Hindlimb muscle (tissue), 1 donor: ENCODE measurements around the gene PCDHGA1. TPM values are rescaled to one million over a fixed set of nuclear protein-coding genes. Genes with fewer than 3 reads are reported as not detected.
"Not testable (repeated sequence)": the region's sequence is repeated elsewhere in the genome, so short reads cannot be mapped to it uniquely, and the experiment has no call there.

Experiments used
- DNase-seq: peaks from one replicate; pipeline ENCODE4 v3.0.0-alpha.2; 2013
- polyA plus RNA-seq: library from polyadenylated mRNA; unstranded; fragments of 120-200 nt; gene quantifications from one replicate; pipeline ENCODE4 v1.2.1, GENCODE V29; 2013; ENCODE audit not compliant: insufficient read length

The PCDHGA1 gene
- polyA plus RNA-seq, 1 donor = 0.77 TPM

DNA sequence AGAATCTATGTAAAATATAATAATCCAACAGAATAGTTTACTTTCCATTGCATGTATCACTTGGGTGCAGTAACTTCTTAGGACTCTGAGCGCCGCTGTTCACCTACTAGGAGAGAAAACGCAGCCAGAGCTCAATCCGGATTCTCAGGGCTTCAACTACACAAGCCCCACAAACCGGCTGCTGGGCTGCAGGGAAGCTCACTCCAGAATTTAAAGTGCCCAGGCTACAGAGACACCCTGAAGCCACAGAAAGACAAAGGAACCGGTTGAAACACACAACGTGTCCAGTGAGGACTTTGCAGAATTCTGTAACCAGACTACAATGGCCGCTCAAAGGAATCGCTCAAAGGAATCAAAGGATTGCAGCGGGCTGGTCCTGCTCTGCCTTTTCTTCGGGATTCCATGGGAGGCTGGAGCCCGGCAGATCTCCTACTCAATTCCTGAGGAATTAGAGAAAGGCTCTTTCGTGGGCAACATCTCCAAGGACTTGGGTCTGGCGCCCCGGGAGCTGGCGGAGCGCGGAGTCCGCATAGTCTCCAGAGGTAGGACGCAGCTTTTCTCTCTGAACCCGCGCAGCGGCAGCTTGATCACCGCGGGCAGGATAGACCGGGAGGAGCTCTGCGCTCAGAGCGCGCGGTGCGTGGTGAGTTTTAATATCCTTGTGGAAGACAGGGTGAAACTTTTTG is 82.7 kb downstream of the PCDHGA1 start, which contains the start of gene PCDHGA10:
PCDHGA10 (plus strand) TSS at position 134 of the 686 bp plus-strand sequence; CDS start at position 323, 189 bp downstream.
- DNase-seq = peak; percentile 22

DNA sequence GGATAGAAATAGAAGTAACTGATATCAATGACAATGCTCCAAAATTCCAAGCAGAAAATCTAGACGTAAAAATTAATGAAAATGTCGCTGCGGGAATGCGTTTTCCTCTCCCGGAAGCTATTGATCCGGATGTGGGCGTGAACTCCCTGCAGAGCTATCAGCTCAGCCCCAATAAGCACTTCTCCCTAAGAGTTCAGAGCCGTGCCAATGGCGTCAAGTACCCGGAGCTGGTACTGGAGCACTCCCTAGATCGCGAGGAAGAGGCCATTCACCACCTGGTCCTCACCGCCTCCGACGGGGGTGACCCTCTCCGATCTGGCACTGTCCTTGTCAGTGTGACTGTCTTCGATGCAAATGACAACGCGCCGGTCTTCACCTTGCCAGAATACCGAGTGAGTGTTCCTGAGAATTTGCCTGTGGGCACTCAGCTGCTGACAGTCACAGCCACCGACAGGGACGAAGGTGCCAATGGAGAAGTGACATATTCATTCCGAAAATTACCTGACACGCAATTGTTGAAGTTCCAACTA is 83.3 kb downstream of the PCDHGA1 start:
- no peak for DNase-seq

DNA sequence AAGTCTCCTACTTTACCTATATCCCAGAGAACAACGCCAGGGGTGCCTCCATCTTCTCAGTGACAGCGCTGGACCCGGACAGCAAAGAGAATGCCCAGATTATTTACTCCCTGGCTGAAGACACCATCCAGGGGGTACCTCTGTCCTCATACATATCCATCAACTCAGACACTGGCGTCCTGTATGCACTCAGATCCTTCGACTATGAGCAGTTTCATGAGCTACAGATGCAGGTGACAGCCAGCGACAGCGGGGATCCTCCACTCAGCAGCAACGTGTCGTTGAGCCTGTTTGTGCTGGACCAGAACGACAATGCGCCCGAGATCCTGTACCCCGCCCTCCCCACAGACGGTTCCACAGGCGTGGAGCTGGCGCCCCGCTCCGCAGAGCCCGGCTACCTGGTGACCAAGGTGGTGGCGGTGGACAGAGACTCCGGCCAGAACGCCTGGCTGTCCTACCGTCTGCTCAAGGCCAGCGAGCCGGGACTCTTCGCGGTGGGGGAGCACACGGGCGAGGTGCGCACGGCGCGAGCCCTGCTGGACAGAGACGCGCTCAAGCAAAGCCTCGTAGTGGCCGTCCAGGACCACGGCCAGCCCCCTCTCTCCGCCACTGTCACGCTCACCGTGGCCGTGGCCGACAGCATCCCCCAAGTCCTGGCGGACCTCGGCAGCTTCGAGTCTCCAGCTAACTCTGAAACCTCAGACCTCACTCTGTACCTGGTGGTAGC is 84.4 kb downstream of the PCDHGA1 start:
- DNase-seq = not testable (repeated sequence)

DNA sequence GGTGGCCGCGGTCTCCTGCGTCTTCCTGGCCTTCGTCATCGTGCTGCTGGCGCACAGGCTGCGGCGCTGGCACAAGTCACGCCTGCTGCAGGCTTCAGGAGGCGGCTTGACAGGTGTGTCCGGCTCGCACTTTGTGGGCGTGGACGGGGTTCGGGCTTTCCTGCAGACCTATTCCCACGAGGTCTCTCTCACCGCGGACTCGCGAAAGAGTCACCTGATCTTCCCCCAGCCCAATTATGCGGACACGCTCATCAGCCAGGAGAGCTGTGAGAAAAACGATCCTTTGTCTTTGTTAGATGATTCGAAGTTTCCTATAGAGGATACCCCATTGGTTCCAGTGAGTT is 84.9 kb downstream of the PCDHGA1 start:
- not testable (repeated sequence) for DNase-seq

DNA sequence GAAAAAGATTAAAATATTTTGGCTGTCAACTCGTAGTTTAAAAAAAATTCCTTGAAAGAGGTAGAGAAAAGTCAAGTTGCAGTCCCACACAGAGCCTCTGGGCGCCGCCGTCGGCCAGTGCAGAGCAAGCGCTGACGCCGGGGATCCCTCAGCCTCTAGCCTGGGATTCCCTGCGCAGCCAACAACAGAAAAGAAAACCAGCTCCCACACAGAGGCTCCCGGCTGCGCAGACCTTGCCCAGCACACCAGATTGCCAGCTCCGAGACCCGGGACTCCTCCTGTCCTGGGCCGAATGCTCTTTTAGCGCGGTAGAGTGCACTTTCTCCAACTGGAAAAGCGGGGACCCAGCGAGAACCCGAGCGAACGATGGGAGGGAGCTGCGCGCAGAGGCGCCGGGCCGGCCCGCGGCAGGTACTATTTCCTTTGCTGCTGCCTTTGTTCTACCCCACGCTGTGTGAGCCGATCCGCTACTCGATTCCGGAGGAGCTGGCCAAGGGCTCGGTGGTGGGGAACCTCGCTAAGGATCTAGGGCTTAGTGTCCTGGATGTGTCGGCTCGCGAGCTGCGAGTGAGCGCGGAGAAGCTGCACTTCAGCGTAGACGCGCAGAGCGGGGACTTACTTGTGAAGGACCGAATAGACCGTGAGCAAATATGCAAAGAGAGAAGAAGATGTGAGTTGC is 87.3 kb downstream of the PCDHGA1 start, which contains the start of gene PCDHGB7:
PCDHGB7 (plus strand) TSS at position 184 of the 679 bp plus-strand sequence; CDS start at position 367, 183 bp downstream.
- peak; percentile 35 for DNase-seq

DNA sequence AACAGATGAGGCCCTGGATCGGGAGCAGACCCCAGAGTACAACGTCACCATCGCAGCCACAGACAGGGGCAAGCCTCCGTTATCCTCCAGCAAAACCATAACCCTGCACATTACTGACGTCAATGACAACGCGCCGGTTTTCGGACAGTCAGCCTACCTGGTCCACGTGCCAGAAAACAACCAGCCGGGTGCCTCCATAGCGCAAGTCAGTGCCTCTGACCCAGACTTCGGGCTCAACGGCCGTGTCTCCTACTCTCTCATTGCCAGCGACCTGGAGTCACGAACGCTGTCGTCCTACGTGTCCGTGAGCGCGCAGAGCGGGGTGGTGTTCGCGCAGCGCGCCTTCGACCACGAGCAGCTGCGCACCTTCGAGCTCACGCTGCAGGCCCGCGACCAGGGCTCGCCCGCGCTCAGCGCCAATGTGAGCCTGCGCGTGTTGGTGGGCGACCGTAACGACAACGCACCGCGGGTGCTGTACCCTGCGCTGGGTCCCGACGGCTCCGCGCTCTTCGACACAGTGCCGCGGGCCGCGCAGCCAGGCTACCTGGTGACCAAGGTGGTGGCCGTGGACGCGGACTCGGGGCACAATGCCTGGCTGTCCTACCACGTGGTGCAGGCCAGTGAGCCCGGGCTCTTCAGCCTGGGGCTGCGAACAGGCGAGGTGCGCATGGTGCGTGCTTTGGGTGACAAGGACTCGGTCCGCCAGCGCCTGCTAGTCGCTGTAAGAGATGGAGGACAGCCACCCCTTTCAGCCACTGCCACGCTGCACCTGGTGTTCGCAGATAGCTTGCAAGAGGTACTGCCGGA is 89.0 kb downstream of the PCDHGA1 start:
- no peak for DNase-seq

DNA sequence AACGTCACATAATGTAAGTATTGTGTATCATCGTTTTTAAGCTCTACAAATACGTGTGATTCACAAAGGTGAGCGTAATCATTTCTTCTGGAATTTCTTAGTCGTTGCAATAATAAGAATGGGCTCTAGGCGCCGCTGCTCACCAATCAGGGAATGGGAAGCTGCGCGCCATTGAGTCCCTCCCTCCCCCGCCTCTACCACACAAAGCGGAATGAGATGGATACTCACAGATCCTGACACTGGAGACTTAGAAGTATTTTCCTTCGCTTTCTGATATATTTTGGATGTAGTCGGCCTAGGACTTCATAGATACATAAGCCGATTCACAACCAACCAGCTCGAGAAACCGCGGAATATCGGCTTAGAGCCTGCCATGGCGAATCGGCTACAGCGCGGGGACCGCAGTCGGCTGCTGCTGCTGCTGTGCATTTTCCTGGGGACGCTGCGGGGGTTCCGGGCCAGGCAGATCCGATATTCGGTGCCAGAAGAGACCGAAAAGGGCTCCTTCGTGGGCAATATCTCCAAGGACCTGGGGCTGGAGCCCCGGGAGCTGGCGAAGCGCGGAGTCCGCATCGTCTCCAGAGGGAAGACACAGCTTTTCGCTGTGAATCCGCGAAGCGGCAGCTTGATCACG is 90.7 kb downstream of the PCDHGA1 start, which contains the start of gene PCDHGA11:
PCDHGA11 (plus strand) TSS at position 197 of the 634 bp plus-strand sequence; CDS start at position 374, 177 bp downstream.
- peak; percentile 19 for DNase-seq

DNA sequence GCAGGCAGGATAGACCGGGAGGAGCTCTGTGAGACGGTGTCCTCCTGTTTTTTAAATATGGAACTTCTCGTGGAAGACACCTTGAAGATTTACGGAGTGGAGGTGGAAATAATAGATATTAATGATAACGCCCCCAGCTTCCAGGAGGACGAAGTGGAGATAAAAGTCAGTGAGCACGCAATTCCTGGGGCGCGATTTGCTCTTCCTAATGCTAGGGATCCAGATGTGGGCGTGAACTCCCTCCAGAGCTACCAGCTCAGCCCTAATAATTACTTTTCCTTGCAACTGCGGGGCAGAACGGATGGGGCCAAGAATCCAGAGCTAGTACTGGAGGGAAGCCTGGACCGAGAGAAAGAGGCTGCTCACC is 91.2 kb downstream of the PCDHGA1 start:
- DNase-seq = no peak

DNA sequence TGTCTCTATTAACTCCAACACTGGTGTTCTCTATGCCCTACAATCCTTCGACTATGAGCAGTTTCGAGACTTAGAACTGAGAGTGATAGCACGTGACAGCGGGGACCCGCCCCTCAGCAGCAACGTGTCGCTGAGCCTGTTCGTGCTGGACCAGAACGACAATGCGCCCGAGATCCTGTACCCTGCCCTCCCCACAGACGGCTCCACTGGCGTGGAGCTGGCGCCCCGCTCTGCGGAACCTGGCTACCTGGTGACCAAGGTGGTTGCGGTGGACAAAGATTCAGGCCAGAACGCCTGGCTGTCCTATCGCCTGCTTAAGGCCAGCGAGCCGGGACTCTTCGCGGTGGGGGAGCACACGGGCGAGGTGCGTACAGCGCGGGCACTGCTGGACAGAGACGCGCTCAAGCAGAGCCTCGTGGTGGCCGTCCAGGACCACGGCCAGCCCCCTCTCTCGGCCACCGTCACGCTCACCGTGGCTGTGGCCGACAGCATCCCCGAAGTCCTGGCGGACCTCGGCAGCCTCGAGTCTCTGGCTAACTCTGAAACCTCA is 92.5 kb downstream of the PCDHGA1 start:
- DNase-seq = no peak

DNA sequence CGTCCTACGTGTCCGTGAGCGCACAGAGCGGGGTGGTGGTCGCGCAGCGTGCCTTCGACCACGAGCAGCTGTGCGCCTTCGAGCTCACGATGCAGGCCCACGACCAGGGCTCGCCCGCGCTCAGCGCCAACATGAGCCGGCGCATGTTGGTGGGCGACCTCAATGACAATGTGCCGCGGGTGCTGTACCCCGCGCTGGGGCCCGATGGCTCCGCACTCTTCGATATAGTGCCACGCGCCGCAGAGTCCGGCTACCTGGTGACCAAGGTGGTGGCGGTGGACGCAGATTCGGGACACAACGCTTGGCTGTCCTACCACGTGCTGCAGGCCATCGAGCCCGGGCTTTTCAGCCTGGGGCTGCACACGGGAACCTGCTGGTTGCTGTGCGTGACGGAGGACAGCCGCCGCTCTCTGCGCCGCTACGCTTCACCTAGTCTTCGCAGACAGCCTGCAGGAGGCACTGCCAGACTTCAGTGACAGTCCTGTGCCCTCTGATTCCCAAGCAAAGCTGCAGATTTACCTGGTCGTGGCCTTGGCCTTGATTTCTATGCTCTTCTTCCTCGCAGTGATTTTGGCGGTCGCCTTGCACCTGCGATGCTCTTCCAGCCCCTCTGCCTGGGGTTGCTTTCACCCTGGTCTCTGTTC is 97.6 kb downstream of the PCDHGA1 start:
- DNase-seq = no peak

DNA sequence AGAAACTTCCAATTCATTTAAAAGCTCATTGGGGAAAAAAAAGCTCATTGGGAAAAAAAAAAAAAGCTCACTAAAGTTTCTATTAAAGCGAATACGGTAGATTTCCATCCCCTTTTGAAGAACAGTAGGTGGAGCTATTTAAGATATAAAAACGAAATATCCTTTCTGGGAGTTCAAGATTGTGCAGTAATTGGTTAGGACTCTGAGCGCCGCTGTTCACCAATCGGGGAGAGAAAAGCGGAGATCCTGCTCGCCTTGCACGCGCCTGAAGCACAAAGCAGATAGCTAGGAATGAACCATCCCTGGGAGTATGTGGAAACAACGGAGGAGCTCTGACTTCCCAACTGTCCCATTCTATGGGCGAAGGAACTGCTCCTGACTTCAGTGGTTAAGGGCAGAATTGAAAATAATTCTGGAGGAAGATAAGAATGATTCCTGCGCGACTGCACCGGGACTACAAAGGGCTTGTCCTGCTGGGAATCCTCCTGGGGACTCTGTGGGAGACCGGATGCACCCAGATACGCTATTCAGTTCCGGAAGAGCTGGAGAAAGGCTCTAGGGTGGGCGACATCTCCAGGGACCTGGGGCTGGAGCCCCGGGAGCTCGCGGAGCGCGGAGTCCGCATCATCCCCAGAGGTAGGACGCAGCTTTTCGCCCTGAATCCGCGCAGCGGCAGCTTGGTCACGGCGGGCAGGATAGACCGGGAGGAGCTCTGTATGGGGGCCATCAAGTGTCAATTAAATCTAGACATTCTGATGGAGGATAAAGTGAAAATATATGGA is 100.2 kb downstream of the PCDHGA1 start, which contains the start of gene PCDHGA12:
PCDHGA12 (plus strand) TSS at position 176 of the 782 bp plus-strand sequence; CDS start at position 429, 253 bp downstream.
- DNase-seq = peak; percentile 15

DNA sequence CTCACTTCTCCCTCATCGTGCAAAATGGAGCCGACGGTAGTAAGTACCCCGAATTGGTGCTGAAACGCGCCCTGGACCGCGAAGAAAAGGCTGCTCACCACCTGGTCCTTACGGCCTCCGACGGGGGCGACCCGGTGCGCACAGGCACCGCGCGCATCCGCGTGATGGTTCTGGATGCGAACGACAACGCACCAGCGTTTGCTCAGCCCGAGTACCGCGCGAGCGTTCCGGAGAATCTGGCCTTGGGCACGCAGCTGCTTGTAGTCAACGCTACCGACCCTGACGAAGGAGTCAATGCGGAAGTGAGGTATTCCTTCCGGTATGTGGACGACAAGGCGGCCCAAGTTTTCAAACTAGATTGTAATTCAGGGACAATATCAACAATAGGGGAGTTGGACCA is 101.0 kb downstream of the PCDHGA1 start:
- no peak for DNase-seq

DNA sequence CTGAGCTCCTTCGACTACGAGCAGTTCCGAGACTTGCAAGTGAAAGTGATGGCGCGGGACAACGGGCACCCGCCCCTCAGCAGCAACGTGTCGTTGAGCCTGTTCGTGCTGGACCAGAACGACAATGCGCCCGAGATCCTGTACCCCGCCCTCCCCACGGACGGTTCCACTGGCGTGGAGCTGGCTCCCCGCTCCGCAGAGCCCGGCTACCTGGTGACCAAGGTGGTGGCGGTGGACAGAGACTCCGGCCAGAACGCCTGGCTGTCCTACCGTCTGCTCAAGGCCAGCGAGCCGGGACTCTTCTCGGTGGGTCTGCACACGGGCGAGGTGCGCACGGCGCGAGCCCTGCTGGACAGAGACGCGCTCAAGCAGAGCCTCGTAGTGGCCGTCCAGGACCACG is 102.0 kb downstream of the PCDHGA1 start:
- DNase-seq = not testable (repeated sequence)

DNA sequence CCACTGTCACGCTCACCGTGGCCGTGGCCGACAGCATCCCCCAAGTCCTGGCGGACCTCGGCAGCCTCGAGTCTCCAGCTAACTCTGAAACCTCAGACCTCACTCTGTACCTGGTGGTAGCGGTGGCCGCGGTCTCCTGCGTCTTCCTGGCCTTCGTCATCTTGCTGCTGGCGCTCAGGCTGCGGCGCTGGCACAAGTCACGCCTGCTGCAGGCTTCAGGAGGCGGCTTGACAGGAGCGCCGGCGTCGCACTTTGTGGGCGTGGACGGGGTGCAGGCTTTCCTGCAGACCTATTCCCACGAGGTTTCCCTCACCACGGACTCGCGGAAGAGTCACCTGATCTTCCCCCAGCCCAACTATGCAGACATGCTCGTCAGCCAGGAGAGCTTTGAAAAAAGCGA is 102.4 kb downstream of the PCDHGA1 start:
- DNase-seq = not testable (repeated sequence)

DNA sequence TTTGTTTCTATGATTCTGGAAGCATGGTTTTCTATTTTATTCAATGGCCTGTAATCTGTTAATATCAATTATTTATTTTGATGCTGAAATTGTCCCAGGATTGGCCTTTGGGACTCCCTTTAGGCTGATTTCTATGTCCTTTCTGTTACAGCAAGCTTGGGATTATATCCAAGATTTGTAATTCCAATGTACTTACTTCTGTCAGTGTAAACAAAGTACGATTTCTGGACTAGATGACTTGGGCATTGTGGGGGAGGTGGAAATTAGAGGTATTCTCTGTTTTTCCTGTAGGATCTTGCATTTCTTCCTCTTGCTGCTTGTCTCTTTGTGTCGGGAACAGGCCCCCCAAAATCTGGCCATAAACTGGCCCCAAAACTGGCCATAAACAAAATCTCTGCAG is 103.7 kb downstream of the PCDHGA1 start:
- no peak for DNase-seq

DNA sequence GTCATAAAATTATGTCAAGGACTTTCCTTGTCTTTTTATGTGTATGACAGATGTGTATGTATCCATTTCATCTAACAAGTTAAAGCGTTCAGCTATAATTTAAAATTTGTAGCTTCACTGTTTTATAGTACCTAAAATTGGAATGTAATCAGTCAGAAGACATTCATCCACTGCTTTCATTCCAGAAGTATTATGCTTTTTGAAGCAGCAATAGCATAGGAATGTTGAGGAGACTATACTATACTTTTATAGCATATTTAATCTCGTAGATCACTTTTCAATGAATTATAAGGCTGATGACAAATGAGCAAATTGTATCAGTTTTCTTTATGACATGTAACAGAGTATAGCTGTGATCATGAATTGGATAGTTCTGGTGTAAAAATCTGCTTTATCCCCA is 106.9 kb downstream of the PCDHGA1 start:
- no peak for DNase-seq

DNA sequence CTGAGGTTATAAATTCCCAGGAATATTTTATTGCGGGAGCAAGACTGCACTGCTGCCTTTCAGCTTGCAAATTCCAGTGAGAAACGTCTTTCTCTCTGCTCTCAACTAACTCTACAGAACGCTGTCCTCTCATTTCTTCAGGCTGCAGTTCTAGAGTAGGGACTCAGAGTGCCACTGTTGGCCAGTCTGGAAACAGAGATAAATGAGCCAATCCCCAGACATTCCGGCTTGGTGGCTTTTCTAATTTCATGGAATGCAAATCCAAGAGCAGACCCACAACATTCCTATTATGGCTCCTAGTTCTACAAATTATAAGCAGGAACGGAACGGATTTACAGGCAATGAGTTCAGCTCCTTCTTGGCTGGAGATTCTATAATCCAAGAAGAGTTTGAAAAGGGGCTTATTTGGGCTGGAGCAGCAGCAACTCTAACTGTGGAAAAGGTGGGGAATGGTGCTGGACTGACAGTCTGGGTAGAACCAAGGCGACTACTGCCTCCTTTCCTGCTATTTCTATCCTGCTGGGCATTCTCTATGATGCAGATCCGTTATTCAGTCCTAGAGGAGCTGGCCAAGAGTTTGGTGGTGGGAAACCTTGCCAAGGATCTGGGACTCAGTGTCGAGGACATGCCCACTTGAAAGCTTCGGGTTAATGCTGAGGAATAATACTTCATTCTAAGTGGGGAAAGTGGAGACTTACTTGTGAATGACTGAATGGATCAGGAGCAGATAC is 109.3 kb downstream of the PCDHGA1 start:
- no peak for DNase-seq

DNA sequence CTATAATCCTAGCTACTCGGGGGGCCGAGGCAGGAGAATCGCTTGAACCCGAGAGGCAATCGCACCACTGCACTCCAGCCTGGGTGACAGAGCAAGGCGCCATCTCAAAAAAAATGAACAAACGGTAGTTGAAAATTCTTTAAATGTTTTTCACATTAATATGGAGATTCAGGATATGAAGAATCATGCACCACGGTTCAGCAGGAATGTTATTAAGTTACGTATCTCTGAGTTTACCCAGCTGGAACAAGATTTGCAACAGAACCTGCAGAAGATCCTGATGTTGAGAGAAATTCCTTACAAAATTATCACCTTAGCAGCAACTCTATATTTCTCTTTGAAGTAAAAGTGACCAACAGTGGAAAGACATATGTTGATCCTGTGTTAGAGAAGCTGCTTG is 110.0 kb downstream of the PCDHGA1 start:
- no peak for DNase-seq

DNA sequence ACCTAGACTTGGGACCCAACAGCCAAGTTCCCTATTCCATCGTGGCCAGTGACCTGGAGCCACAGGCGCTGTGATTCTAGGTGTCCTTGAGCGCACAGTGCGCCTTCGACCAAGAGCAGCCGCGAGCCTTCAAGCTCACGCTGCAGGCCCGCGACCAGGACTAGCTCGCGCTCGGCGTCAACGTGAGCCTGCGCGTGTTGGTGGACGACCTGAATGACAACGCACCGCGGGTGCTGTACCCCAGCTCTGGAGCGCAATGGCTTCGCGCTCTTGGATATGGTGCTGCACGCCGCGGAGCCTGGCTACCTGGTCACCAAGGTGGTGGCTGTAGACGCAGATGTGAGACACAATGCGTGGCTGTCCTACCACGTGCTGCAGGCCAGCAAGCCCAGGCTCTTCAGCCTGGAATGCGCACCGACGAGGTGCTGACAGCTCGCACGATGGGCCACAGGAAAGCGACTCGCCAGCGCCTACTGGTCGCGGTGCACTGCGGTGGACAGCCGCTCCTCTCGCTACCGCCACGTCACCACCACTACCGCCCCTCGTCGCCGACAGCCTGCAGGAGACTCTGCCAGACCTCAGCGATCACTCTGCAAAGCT is 111.4 kb downstream of the PCDHGA1 start:
- DNase-seq = no peak
